ENCODE results near the gene BAIAP3. TPM values are rescaled to one million over a fixed set of nuclear protein-coding genes. Genes with fewer than 3 reads are reported as not detected.

Gene BAIAP3
- total RNA-seq, 4 donors from 2014 or later, result 1.5 to 5.4 (median 2.4) TPM

GRCh38 chr16:1375298-1375640 lies 41.8 kb downstream of the BAIAP3 start:
- no peak for DNase-seq (ENCODE audit: low spot score in 2 of 2)
- intact Hi-C loops (cut with DNase I; ENCODE audit: low total_unique reads), result no loop called here

GRCh38 chr16:1375741-1376410 lies 42.4 kb downstream of the BAIAP3 start:
- WGBS, 2 donors, result 87 to 89% methylated on average over 19 of the region's 19 CpGs
- intact Hi-C loops (cut with DNase I; ENCODE audit: low total_unique reads), result no loop called here
- TF ChIP-seq CTCF (IDR thresholded peaks at IDR 0.05) (no peak), POLR2A (IDR thresholded peaks at IDR 0.05) (no peak)
- H3K4me3 ChIP-seq (ENCODE audit: low read depth, poor library complexity, severe bottlenecking), result no peak overlapping the region
- DNase-seq (ENCODE audit: low spot score in 2 of 2), result no peak

More at GRCh38 chr16:1375298-1375640, 41.8 kb downstream of the BAIAP3 start:
- H3K4me3 ChIP-seq (ENCODE audit: low read depth, poor library complexity, severe bottlenecking), result no peak overlapping the region
- TF ChIP-seq POLR2A (IDR thresholded peaks at IDR 0.05) (no peak), CTCF (IDR thresholded peaks at IDR 0.05) (no peak)
- WGBS, 2 donors, result 70 to 78% methylated on average over 8 to 22 of the region's 24 CpGs

GRCh38 chr16:1377406-1378010 lies 44.1 kb downstream of the BAIAP3 start:
- 85 to 90% methylated on average over 8 to 10 of the region's 10 CpGs for WGBS, 2 donors
- DNase-seq (ENCODE audit: low spot score in 2 of 2), result no peak
- intact Hi-C loops (cut with DNase I; ENCODE audit: low total_unique reads), result no loop called here
- H3K4me3 ChIP-seq (ENCODE audit: low read depth, poor library complexity, severe bottlenecking), result no peak overlapping the region
- TF ChIP-seq CTCF (IDR thresholded peaks at IDR 0.05) (no peak), POLR2A (IDR thresholded peaks at IDR 0.05) (no peak)

GRCh38 chr16:1378087-1378803 lies 44.8 kb downstream of the BAIAP3 start:
- WGBS, 2 donors, result 84 to 91% methylated on average over 9 to 23 of the region's 25 CpGs
- no peak for DNase-seq (ENCODE audit: low spot score in 2 of 2)
- intact Hi-C loops (cut with DNase I; ENCODE audit: low total_unique reads), result no loop called here
- TF ChIP-seq POLR2A (IDR thresholded peaks at IDR 0.05), result no peak
- TF ChIP-seq CTCF (IDR thresholded peaks at IDR 0.05), result no peak
- no peak overlapping the region for H3K4me3 ChIP-seq (ENCODE audit: low read depth, poor library complexity, severe bottlenecking)

GRCh38 chr16:1378804-1379303 lies 45.4 kb downstream of the BAIAP3 start:
- TF ChIP-seq CTCF (IDR thresholded peaks at IDR 0.05), result peak in 1 of 3 donors; percentile 8
- no peak for TF ChIP-seq POLR2A (IDR thresholded peaks at IDR 0.05)
- intact Hi-C loops (cut with DNase I; ENCODE audit: low total_unique reads), result no loop called here
- WGBS, 2 donors, result 14 to 20% methylated on average over 5 to 14 of the region's 31 CpGs
- peak; percentile 60 to 94 for DNase-seq (ENCODE audit: low spot score in 2 of 2)
- H3K4me3 ChIP-seq (ENCODE audit: low read depth, poor library complexity, severe bottlenecking), result peak overlapping the region; percentile 27
